GM12873 (cell line): ENCODE measurements around the gene RACGAP1.

ENCODE experiments used
- CTCF ChIP-seq: IDR thresholded peaks from 2 replicates; pipeline ENCODE4 v1.5.1; 2012; ENCODE audit warnings: low read depth, mild to moderate bottlenecking, moderate library complexity, low read length, control low read depth; ENCODE audit not compliant: insufficient read depth; ENCODE audit errors: missing control alignments

Gene RACGAP1

GRCh38 chr12:50038336-50038735, 13.0 kb upstream of the RACGAP1 start:
- TF ChIP-seq CTCF: no peak

- TF ChIP-seq CTCF: no peak
Measured at GRCh38 chr12:50032854-50033581, 7.7 kb upstream of the RACGAP1 start.

- no peak for TF ChIP-seq CTCF
Measured at GRCh38 chr12:50032515-50032853, 7.2 kb upstream of the RACGAP1 start.

- TF ChIP-seq CTCF: no peak
Measured at GRCh38 chr12:50026691-50027090, 1.4 kb upstream of the RACGAP1 start.

- no peak for TF ChIP-seq CTCF
Measured at GRCh38 chr12:50024805-50025186, 498 bp downstream of the RACGAP1 start.

GRCh38 chr12:50024227-50024626, 1.1 kb downstream of the RACGAP1 start:
- TF ChIP-seq CTCF: no peak

- TF ChIP-seq CTCF: no peak
Measured at GRCh38 chr12:50022903-50023302, 2.4 kb downstream of the RACGAP1 start.

GRCh38 chr12:50021031-50021430, 4.3 kb downstream of the RACGAP1 start:
- TF ChIP-seq CTCF: no peak
